ENCODE results near the gene C15orf39.

The C15orf39 gene

DNA sequence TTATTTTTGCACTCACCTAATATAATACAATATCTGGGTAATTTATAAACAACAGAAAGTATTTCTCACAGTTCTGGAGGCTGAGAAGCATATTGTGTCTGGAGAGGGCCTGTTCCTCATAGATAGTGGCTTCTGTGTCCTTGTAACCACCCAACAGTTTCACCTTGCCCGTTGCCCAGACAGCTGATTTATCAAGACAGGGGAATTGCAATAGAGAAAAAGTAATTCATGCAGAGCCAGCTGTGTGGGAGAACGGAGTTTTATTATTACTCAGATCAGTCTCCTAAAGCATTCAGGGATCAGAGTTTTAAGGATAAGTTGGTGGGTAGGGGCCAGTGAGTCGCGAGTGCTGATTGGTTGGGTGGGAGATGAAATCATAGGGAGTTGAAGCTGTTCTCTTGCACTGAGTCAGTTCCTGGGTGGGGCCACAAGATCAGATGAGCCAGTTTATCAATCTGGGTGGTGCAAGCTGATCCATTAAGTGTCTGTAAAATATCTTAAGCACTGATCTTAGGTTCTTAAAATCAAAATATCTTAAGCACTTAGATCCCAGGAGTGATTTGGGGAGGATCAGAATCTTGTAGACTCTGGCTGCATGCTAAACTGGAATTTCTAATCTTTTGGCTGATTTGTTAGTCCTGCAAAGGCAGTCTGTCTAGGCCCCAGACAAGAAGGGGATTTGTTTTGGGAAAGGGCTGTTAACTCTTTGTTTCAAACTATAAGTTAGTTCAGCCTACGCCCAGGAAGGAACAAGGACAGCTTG is 33.9 kb upstream of the C15orf39 start:
- no peak overlapping the region for H3K4me2 ChIP-seq (ENCODE audit: low read length)
- no peaks in the 10 kb centered on the region for H3K36me3 ChIP-seq (replicated peaks; ENCODE audit: low read depth, low read length)
- peaks cover 9% of the 10 kb centered on the region for H3K4me1 ChIP-seq (ENCODE audit: low read length)

DNA sequence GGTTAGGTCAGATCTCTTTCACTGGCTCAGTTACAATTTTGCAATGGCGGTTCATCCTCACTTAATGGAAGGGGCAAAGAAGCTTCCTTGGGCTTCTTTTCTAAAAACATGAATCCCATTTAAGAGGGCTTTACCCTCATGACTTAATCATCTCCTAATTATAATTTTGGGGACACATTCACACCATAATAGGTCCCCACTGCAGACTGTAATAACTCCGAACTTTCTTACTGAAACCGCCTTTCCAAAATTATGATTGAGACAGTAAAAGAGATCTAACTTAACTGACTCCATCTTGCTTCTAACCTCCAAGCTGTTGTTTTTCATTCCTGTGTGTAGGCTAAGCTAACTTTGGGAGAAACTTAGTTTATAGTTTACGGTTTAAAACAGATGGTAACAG is 33.3 kb upstream of the C15orf39 start:
- Histone ChIP-seq H3K9ac (ENCODE audit: low read length) (no peak overlapping the region), H3K9me3 (ENCODE audit: insufficient read depth, low read length) (0 out of 2 replicates have a peak, but pooled peaks cover 4% of the 10 kb centered on the region), H3K4me2 (ENCODE audit: low read length) (no peak overlapping the region), H2AFZ (ENCODE audit: low read depth, low read length) (no peak overlapping the region), H4K20me1 (ENCODE audit: insufficient read depth, low read length) (no peaks in the 10 kb centered on the region), H3K79me2 (ENCODE audit: low read length) (no peaks in the 10 kb centered on the region), H3K27me3 (ENCODE audit: low read depth, low read length) (peaks cover 45% of the 10 kb centered on the region), H3K27ac (ENCODE audit: low read length) (no peak overlapping the region), H3K4me1 (ENCODE audit: low read length) (peaks cover 9% of the 10 kb centered on the region), H3K36me3 (replicated peaks; ENCODE audit: low read depth, low read length) (no peaks in the 10 kb centered on the region), H3K4me3 (ENCODE audit: low read length) (no peak overlapping the region)
- no peak for TF ChIP-seq EZH2phosphoT487 (IDR thresholded peaks at IDR 0.05; ENCODE audit: low read depth)

More for the DNA sequence above, 33.9 kb upstream of the C15orf39 start:
- Histone ChIP-seq H3K27me3 (ENCODE audit: low read depth, low read length) (peaks cover 42% of the 10 kb centered on the region), H2AFZ (ENCODE audit: low read depth, low read length) (no peak overlapping the region), H3K9ac (ENCODE audit: low read length) (no peak overlapping the region), H3K27ac (ENCODE audit: low read length) (no peak overlapping the region), H3K9me3 (ENCODE audit: insufficient read depth, low read length) (0 out of 2 replicates have a peak, but pooled peaks cover 4% of the 10 kb centered on the region), H3K79me2 (ENCODE audit: low read length) (no peaks in the 10 kb centered on the region), H4K20me1 (ENCODE audit: insufficient read depth, low read length) (no peaks in the 10 kb centered on the region), H3K4me3 (ENCODE audit: low read length) (no peak overlapping the region)
- TF ChIP-seq, protein P1, sequence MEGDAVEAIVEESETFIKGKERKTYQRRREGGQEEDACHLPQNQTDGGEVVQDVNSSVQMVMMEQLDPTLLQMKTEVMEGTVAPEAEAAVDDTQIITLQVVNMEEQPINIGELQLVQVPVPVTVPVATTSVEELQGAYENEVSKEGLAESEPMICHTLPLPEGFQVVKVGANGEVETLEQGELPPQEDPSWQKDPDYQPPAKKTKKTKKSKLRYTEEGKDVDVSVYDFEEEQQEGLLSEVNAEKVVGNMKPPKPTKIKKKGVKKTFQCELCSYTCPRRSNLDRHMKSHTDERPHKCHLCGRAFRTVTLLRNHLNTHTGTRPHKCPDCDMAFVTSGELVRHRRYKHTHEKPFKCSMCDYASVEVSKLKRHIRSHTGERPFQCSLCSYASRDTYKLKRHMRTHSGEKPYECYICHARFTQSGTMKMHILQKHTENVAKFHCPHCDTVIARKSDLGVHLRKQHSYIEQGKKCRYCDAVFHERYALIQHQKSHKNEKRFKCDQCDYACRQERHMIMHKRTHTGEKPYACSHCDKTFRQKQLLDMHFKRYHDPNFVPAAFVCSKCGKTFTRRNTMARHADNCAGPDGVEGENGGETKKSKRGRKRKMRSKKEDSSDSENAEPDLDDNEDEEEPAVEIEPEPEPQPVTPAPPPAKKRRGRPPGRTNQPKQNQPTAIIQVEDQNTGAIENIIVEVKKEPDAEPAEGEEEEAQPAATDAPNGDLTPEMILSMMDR (IDR thresholded peaks at IDR 0.05; ENCODE audit: low read depth, low read length): no peak
- no peak for TF ChIP-seq EZH2phosphoT487 (IDR thresholded peaks at IDR 0.05; ENCODE audit: low read depth)

DNA sequence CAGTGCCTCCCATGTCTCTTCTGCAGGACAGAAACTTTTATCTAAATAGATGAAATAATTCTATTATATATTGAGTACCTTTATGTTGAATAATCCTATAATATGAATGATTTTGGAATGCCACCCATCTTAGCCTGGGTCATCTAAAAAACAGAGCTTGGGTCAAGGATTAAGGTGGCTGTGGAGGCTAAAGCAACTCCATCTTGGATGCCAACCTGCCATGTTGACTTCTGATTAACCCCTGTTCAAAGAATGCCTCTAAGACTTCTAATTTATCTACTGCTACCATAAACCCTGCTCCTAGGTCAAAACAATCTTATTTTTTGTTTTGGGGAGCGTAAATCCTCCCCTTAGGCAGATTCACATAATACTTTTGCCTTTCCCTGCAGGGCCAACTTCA is 31.5 kb upstream of the C15orf39 start:
- H3K9me3 ChIP-seq (ENCODE audit: insufficient read depth, low read length): 0 out of 2 replicates have a peak, but pooled peaks cover 4% of the 10 kb centered on the region
- no peaks in the 10 kb centered on the region for H3K79me2 ChIP-seq (ENCODE audit: low read length)
- H3K4me3 ChIP-seq (ENCODE audit: low read length): no peak overlapping the region
- no peak overlapping the region for H2AFZ ChIP-seq (ENCODE audit: low read depth, low read length)
- H3K27me3 ChIP-seq (ENCODE audit: low read depth, low read length): peaks cover 45% of the 10 kb centered on the region
- H3K27ac ChIP-seq (ENCODE audit: low read length): no peak overlapping the region
- no peak overlapping the region for H3K9ac ChIP-seq (ENCODE audit: low read length)
- TF ChIP-seq, protein P1 (IDR thresholded peaks at IDR 0.05; ENCODE audit: low read depth, low read length): no peak
- TF ChIP-seq EZH2phosphoT487 (IDR thresholded peaks at IDR 0.05; ENCODE audit: low read depth): no peak
- no peaks in the 10 kb centered on the region for H3K4me1 ChIP-seq (ENCODE audit: low read length)
- H4K20me1 ChIP-seq (ENCODE audit: insufficient read depth, low read length): no peaks in the 10 kb centered on the region
- no peak overlapping the region for H3K4me2 ChIP-seq (ENCODE audit: low read length)
- no peaks in the 10 kb centered on the region for H3K36me3 ChIP-seq (replicated peaks; ENCODE audit: low read depth, low read length)

DNA sequence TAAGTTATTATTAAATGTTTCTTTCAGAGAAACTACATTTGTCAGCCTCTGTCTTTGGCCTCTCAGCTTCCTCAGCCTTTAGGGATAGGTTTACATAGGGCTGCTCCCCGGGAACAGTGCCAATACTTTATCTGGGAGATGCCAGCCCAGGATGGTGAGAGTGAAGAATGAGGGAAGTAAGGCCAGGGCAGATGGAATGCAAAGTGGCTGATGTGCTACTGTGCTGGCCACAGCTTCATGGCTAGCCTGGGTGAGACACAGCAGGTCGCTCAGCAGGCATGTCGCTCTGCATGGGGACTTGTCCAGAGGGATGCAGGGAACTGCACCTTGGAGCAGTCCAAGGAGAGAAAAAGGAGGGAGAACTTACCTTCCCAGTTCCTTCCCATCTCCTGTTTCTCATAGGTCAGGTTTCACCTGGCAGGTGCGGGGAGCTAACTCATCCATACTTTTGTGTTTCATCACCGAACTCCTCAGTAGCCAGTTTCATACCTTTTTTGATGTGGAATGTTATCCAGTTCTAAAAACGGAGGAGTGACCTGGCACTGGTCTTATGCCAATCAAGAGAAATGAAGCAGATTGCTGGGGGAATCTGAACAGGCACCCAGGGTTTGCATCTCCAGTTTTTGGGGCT is 30.9 kb upstream of the C15orf39 start:
- Histone ChIP-seq H2AFZ (ENCODE audit: low read depth, low read length) (no peak overlapping the region), H3K4me3 (ENCODE audit: low read length) (no peak overlapping the region), H3K36me3 (replicated peaks; ENCODE audit: low read depth, low read length) (no peaks in the 10 kb centered on the region), H3K9me3 (ENCODE audit: insufficient read depth, low read length) (0 out of 2 replicates have a peak, but pooled peaks cover 4% of the 10 kb centered on the region), H3K9ac (ENCODE audit: low read length) (no peak overlapping the region), H3K27ac (ENCODE audit: low read length) (no peak overlapping the region), H3K27me3 (ENCODE audit: low read depth, low read length) (peaks cover 47% of the 10 kb centered on the region), H4K20me1 (ENCODE audit: insufficient read depth, low read length) (no peaks in the 10 kb centered on the region), H3K79me2 (ENCODE audit: low read length) (no peaks in the 10 kb centered on the region), H3K4me2 (ENCODE audit: low read length) (no peak overlapping the region), H3K4me1 (ENCODE audit: low read length) (no peaks in the 10 kb centered on the region)
- TF ChIP-seq, protein P1 (IDR thresholded peaks at IDR 0.05; ENCODE audit: low read depth, low read length): no peak
- no peak for TF ChIP-seq EZH2phosphoT487 (IDR thresholded peaks at IDR 0.05; ENCODE audit: low read depth)

Measured in OCI-LY3 (cell line).